Neural cell (in vitro differentiated cells): ENCODE measurements around the gene DCAF15. TPM values are rescaled to one million over a fixed set of nuclear protein-coding genes. Genes with fewer than 3 reads are reported as not detected.

Experiments used
- H2AFZ ChIP-seq: fragments of 200-600, 300-800 bp; sonication (generic), shearing (Covaris generic); 2 replicates; pipeline ENCODE4 v1.6.0; 2014; ENCODE audit warnings: low read depth, mild to moderate bottlenecking, antibody characterized with exemption, low read length, moderate library complexity
- H3F3A ChIP-seq: fragments of 200-600 bp; shearing (Covaris generic); 2 replicates; pipeline ENCODE4 v1.6.1; 2016; ENCODE audit warnings: mild to moderate bottlenecking, moderate library complexity, mixed read lengths, antibody characterized with exemption, low read length; ENCODE audit not compliant: insufficient read depth, poor library complexity, severe bottlenecking
- H3K27ac ChIP-seq: fragments of 200-600, 300-800 bp; sonication (generic), shearing (Covaris generic); 2 replicates; pipeline ENCODE4 v1.5.1; 2014; ENCODE audit warnings: mild to moderate bottlenecking, low read length, moderate library complexity
- H3K27me3 ChIP-seq: fragments of 300-800, 200-600 bp; sonication (generic), shearing (Covaris generic); 2 replicates; pipeline ENCODE4 v1.6.0; 2014; ENCODE audit warnings: mild to moderate bottlenecking, low read depth, low read length, moderate library complexity; ENCODE audit not compliant: insufficient read depth
- H3K36me3 ChIP-seq: fragments of 300-800, 200-600 bp; sonication (generic), shearing (Covaris generic); 2 replicates; pipeline ENCODE4 v1.5.1; 2014; ENCODE audit warnings: mild to moderate bottlenecking, antibody characterized with exemption, low read length, moderate library complexity; ENCODE audit not compliant: insufficient read depth
- H3K4me2 ChIP-seq: fragments of 300-800, 200-600 bp; sonication (generic), shearing (Covaris generic); 2 replicates; pipeline ENCODE4 v1.6.0; 2014; ENCODE audit warnings: mild to moderate bottlenecking, low read length
- H3K4me3 ChIP-seq: fragments of 300-800, 200-600 bp; sonication (generic), shearing (Covaris generic); 2 replicates; pipeline ENCODE4 v1.5.1; 2014; ENCODE audit warnings: mild to moderate bottlenecking, low read length, moderate library complexity
- H3K79me2 ChIP-seq: fragments of 200-600 bp; shearing (Covaris generic); replicated peaks from 2 replicates; pipeline ENCODE4 v1.6.0; 2014; ENCODE audit warnings: mild to moderate bottlenecking, low read length, moderate library complexity; ENCODE audit not compliant: insufficient read depth
- H3K9ac ChIP-seq: fragments of 300-800, 200-600 bp; sonication (generic), shearing (Covaris generic); 2 replicates; pipeline ENCODE4 v1.6.1; 2016; ENCODE audit warnings: mild to moderate bottlenecking, low read length, mixed read lengths
- H3K9me2 ChIP-seq: fragments of 200-600 bp; shearing (Covaris generic); 2 replicates; pipeline ENCODE4 v1.6.1; 2016; ENCODE audit warnings: mild to moderate bottlenecking, low read length, mixed read lengths; ENCODE audit not compliant: insufficient read depth
- H3K9me3 ChIP-seq: fragments of 200-600, 300-800 bp; sonication (generic), shearing (Covaris generic); 2 replicates; pipeline ENCODE4 v1.6.1; 2016; ENCODE audit warnings: mild to moderate bottlenecking, mixed run types, low read length, moderate library complexity, mixed read lengths
- H4K20me1 ChIP-seq: fragments of 200-600 bp; shearing (Covaris generic); 2 replicates; pipeline ENCODE4 v1.6.1; 2016; ENCODE audit warnings: mild to moderate bottlenecking, mixed run types; ENCODE audit not compliant: insufficient read depth
- CTCF ChIP-seq: fragments of 450-650 bp; IDR thresholded peaks from 2 replicates; pipeline ENCODE4 v1.5.1; 2014; ENCODE audit warnings: antibody characterized with exemption, mild to moderate bottlenecking, moderate library complexity; ENCODE audit not compliant: poor library complexity, severe bottlenecking
- EP300 ChIP-seq: fragments of 450-650 bp; conservative IDR thresholded peaks from 2 replicates; pipeline ENCODE4 v1.6.1; 2014; ENCODE audit warnings: antibody characterized with exemption, mild to moderate bottlenecking, moderate library complexity; ENCODE audit not compliant: poor library complexity, severe bottlenecking
- EZH2 ChIP-seq: fragments of 200-600, 300-800 bp; shearing (Covaris generic), sonication (generic); IDR thresholded peaks from 2 replicates; pipeline ENCODE4 v1.6.1; 2014; ENCODE audit warnings: antibody characterized with exemption, low read length, borderline replicate concordance, mild to moderate bottlenecking; ENCODE audit not compliant: insufficient read depth, poor library complexity, severe bottlenecking
- MXI1 ChIP-seq: fragments of 450-650 bp; conservative IDR thresholded peaks from 2 replicates; pipeline ENCODE4 v1.6.1; 2014; ENCODE audit warnings: antibody characterized with exemption, mild to moderate bottlenecking; ENCODE audit not compliant: poor library complexity, severe bottlenecking
- POLR2AphosphoS5 ChIP-seq: IDR thresholded peaks from 2 replicates; pipeline ENCODE4 v1.6.1; 2012
- RAD21 ChIP-seq: fragments of 450-650 bp; conservative IDR thresholded peaks from 2 replicates; pipeline ENCODE4 v1.6.1; 2014; ENCODE audit warnings: antibody characterized with exemption, mild to moderate bottlenecking, moderate library complexity
- REST ChIP-seq: IDR thresholded peaks from 2 replicates; pipeline ENCODE4 v1.6.1; 2012; ENCODE audit warnings: borderline replicate concordance
- SMC3 ChIP-seq: fragments of 450-650 bp; conservative IDR thresholded peaks from 2 replicates; pipeline ENCODE4 v1.6.1; 2014; ENCODE audit warnings: antibody characterized with exemption, mild to moderate bottlenecking, moderate library complexity; ENCODE audit not compliant: poor library complexity
- TAF1 ChIP-seq: IDR thresholded peaks from 2 replicates; pipeline ENCODE4 v1.6.1; 2012; ENCODE audit warnings: low read depth
- polyA plus RNA-seq: library from polyadenylated mRNA; depleted of rRNA; stranded (reverse); fragments of >200 nt; gene quantifications from 2 replicates; pipeline ENCODE4 v1.2.3, GENCODE V29; 2014

Gene DCAF15
- polyA plus RNA-seq, 1 donor from 2014 or later: 39.4 TPM

- Histone ChIP-seq H3K27ac (no peak overlapping the region), H3F3A (no peaks in the 10 kb centered on the region), H3K9ac (no peak overlapping the region), H3K27me3 (no peaks in the 10 kb centered on the region), H3K9me3 (no peaks in the 10 kb centered on the region), H3K9me2 (no peaks in the 10 kb centered on the region), H3K4me2 (no peak overlapping the region), H3K4me3 (no peak overlapping the region), H3K36me3 (no peaks in the 10 kb centered on the region), H3K79me2 (no peaks in the 10 kb centered on the region), H4K20me1 (no peaks in the 10 kb centered on the region), H2AFZ (no peak overlapping the region)
- no peak for TF ChIP-seq MXI1
- no peak for TF ChIP-seq EP300
- no peak for TF ChIP-seq POLR2AphosphoS5
- no peak for TF ChIP-seq TAF1
- no peak for TF ChIP-seq EZH2
- TF ChIP-seq REST: no peak
- TF ChIP-seq SMC3: no peak
- TF ChIP-seq CTCF: no peak
- no peak for TF ChIP-seq RAD21
These were observed 31.9 kb downstream of the DCAF15 start for GRCh38 chr19:13984186-13984585.

- Histone ChIP-seq H3K4me2 (no peak overlapping the region), H3K9me2 (no peaks in the 10 kb centered on the region), H3K27ac (no peak overlapping the region)
These were observed 32.8 kb downstream of the DCAF15 start for GRCh38 chr19:13984875-13985741.

More at GRCh38 chr19:13984875-13985741, 32.8 kb downstream of the DCAF15 start:
- Histone ChIP-seq H3F3A (no peaks in the 10 kb centered on the region), H3K9ac (no peak overlapping the region), H3K9me3 (no peaks in the 10 kb centered on the region), H2AFZ (no peak overlapping the region), H4K20me1 (no peaks in the 10 kb centered on the region), H3K79me2 (no peaks in the 10 kb centered on the region), H3K4me3 (no peak overlapping the region), H3K27me3 (no peaks in the 10 kb centered on the region), H3K36me3 (no peaks in the 10 kb centered on the region)
- TF ChIP-seq EZH2 (no peak), RAD21 (no peak), TAF1 (no peak), SMC3 (no peak), EP300 (no peak), MXI1 (no peak), REST (no peak)
